IMR-90 (cell line): ENCODE measurements around the gene MAB21L3. TPM values are rescaled to one million over a fixed set of nuclear protein-coding genes. Genes with fewer than 3 reads are reported as not detected.

ENCODE experiments used
- ATAC-seq: fragments of 200-7000 bp; cut with Tn5 transposase; 2 replicates; pipeline ENCODE4 v1.9.1; 2020; ENCODE audit warnings: low read depth, mild to moderate bottlenecking, moderate library complexity
- BruUV-seq: library from RNA; stranded (reverse); fragments of 400-500 nt; replicated peaks from 2 replicates; lab custom pipeline; 2021; lab: Mats Ljungman, UMichigan
- CTCF ChIA-PET: fragments of 300-600 bp; formaldehyde crosslinking; extraction: SDS; loops from one replicate; lab custom pipeline; 2021; ENCODE audit warnings: antibody characterized with exemption; lab: Yijun Ruan, JAX
- POLR2A ChIA-PET: fragments of 300-600 bp; sonication (Branson Sonifier 250); formaldehyde crosslinking; loops from one replicate; lab custom pipeline; 2022; ENCODE audit warnings: antibody characterized with exemption; ENCODE audit not compliant: unreplicated experiment; lab: Charles Lee
- DNase-seq: peaks from one replicate; pipeline ENCODE4 v3.0.0; 2013
- H2AFZ ChIP-seq: replicated peaks from 2 replicates; pipeline ENCODE3; 2013; ENCODE audit warnings: low read length, mild to moderate bottlenecking; ENCODE audit not compliant: poor library complexity
- H2AK5ac ChIP-seq: 2 replicates; pipeline ENCODE4 v1.6.1; 2013; ENCODE audit warnings: low read depth, low read length, inconsistent platforms
- H2AK9ac ChIP-seq: replicated peaks from 2 replicates; pipeline ENCODE3; 2013; ENCODE audit warnings: mild to moderate bottlenecking, low read depth, low read length, moderate library complexity; ENCODE audit not compliant: poor library complexity
- H2BK120ac ChIP-seq: 2 replicates; pipeline ENCODE4 v1.6.1; 2013; ENCODE audit warnings: low read depth, low read length, inconsistent platforms
- H2BK15ac ChIP-seq: 3 replicates; pipeline ENCODE4 v1.6.1; 2013; ENCODE audit warnings: low read depth, low read length, inconsistent platforms
- H2BK20ac ChIP-seq: 2 replicates; pipeline ENCODE4 v1.6.1; 2013; ENCODE audit warnings: low read depth, mild to moderate bottlenecking, inconsistent platforms, low read length, moderate library complexity
- H2BK5ac ChIP-seq: 2 replicates; pipeline ENCODE4 v1.6.1; 2013; ENCODE audit warnings: mild to moderate bottlenecking, low read depth, low read length, inconsistent platforms; ENCODE audit not compliant: poor library complexity, severe bottlenecking
- H3K14ac ChIP-seq: replicated peaks from 2 replicates; pipeline ENCODE4 v1.6.1; 2013; ENCODE audit warnings: low read depth, low read length, inconsistent platforms
- H3K18ac ChIP-seq: 2 replicates; pipeline ENCODE4 v1.6.1; 2013; ENCODE audit warnings: low read depth, low read length, control low read depth
- H3K23ac ChIP-seq: 2 replicates; pipeline ENCODE4 v1.6.1; 2013; ENCODE audit warnings: low read depth, low read length, inconsistent platforms
- H3K27ac ChIP-seq: 2 replicates; pipeline ENCODE4 v1.5.1; 2013; ENCODE audit warnings: mild to moderate bottlenecking, control low read depth, low read length; ENCODE audit not compliant: insufficient read depth
- H3K27me3 ChIP-seq: 2 replicates; pipeline ENCODE4 v1.6.1; 2013; ENCODE audit warnings: low read length; ENCODE audit not compliant: control insufficient read depth, insufficient read depth
- H3K36me3 ChIP-seq: 2 replicates; pipeline ENCODE4 v1.6.1; 2013; ENCODE audit warnings: low read length, mixed read lengths; ENCODE audit not compliant: control insufficient read depth, insufficient read depth
- H3K4ac ChIP-seq: 2 replicates; pipeline ENCODE4 v1.6.1; 2013; ENCODE audit warnings: low read depth, low read length, inconsistent platforms
- H3K4me1 ChIP-seq: 2 replicates; pipeline ENCODE4 v1.6.1; 2013; ENCODE audit warnings: low read length, mixed read lengths; ENCODE audit not compliant: control insufficient read depth, insufficient read depth
- H3K4me2 ChIP-seq: 2 replicates; pipeline ENCODE4 v1.6.1; 2013; ENCODE audit warnings: low read depth, mild to moderate bottlenecking, control low read depth, low read length, moderate library complexity
- H3K4me3 ChIP-seq: 2 replicates; pipeline ENCODE4 v1.5.1; 2013; ENCODE audit warnings: low read depth, mild to moderate bottlenecking, control low read depth, low read length, moderate library complexity; ENCODE audit not compliant: insufficient read depth
- H3K56ac ChIP-seq: 2 replicates; pipeline ENCODE4 v1.6.1; 2013; ENCODE audit warnings: low read length, inconsistent platforms; ENCODE audit not compliant: insufficient read depth; ENCODE audit errors: extremely low read depth
- H3K79me1 ChIP-seq, 2 experiments: 2 replicates each; pipeline ENCODE4 v1.6.1; 2013; ENCODE audit warnings: low read length in 2 of 2, inconsistent platforms in 1 of 2, low read depth in 1 of 2
- H3K9ac ChIP-seq: 2 replicates; pipeline ENCODE4 v1.6.1; 2013; ENCODE audit warnings: low read depth, low read length, control low read depth
- H3K9me1 ChIP-seq: 2 replicates; pipeline ENCODE4 v1.6.1; 2013; ENCODE audit warnings: low read length, inconsistent platforms; ENCODE audit not compliant: insufficient read depth
- H3K9me3 ChIP-seq: 2 replicates; pipeline ENCODE4 v1.6.1; 2013; ENCODE audit warnings: low read length; ENCODE audit not compliant: control insufficient read depth, insufficient read depth
- H4K20me1 ChIP-seq: 2 replicates; pipeline ENCODE4 v1.6.1; 2013; ENCODE audit warnings: low read length, inconsistent platforms; ENCODE audit not compliant: insufficient read depth
- H4K5ac ChIP-seq: 2 replicates; pipeline ENCODE4 v1.6.1; 2013; ENCODE audit warnings: mild to moderate bottlenecking, low read depth, low read length, control low read depth
- H4K8ac ChIP-seq, 2 experiments: 2 replicates each; pipeline ENCODE4 v1.6.1; 2013; ENCODE audit warnings: low read depth in 2 of 2, low read length in 2 of 2, control low read depth in 1 of 2, inconsistent platforms in 1 of 2
- H4K91ac ChIP-seq: 2 replicates; pipeline ENCODE4 v1.6.1; 2013; ENCODE audit warnings: low read depth, low read length, inconsistent platforms; ENCODE audit not compliant: insufficient read depth
- BHLHE40 ChIP-seq: fragments of 150-350 bp; IDR thresholded peaks from 2 replicates; pipeline ENCODE4 v1.6.1; 2016; ENCODE audit warnings: mild to moderate bottlenecking, low read depth, low read length
- CEBPB ChIP-seq: IDR thresholded peaks from 2 replicates; pipeline ENCODE4 v1.6.1; 2012; ENCODE audit warnings: low read depth, low read length, improper control_type of control experiment
- CHD1 ChIP-seq: IDR thresholded peaks from 2 replicates; pipeline ENCODE4 v1.6.1; 2012; ENCODE audit warnings: low read depth, low read length, improper control_type of control experiment
- FOS ChIP-seq: fragments of 150-350 bp; IDR thresholded peaks from 2 replicates; pipeline ENCODE4 v1.6.1; 2016; ENCODE audit warnings: low read depth, low read length
- MAFK ChIP-seq: IDR thresholded peaks from 2 replicates; pipeline ENCODE4 v1.6.1; 2012; ENCODE audit warnings: low read depth, low read length, improper control_type of control experiment
- MAZ ChIP-seq: IDR thresholded peaks from 2 replicates; pipeline ENCODE4 v1.6.1; 2012; ENCODE audit warnings: low read depth, mild to moderate bottlenecking, low read length, improper control_type of control experiment, moderate library complexity, borderline replicate concordance
- MXI1 ChIP-seq: IDR thresholded peaks from 2 replicates; pipeline ENCODE4 v1.6.1; 2012; ENCODE audit warnings: low read depth, mild to moderate bottlenecking, low read length, moderate library complexity, borderline replicate concordance
- NFE2L2 ChIP-seq: fragments of 150-350 bp; IDR thresholded peaks from 2 replicates; pipeline ENCODE4 v1.6.1; 2016; ENCODE audit warnings: low read depth, mild to moderate bottlenecking, low read length
- POLR2A ChIP-seq: IDR thresholded peaks from 2 replicates; pipeline ENCODE4 v1.6.1; 2012; ENCODE audit warnings: mild to moderate bottlenecking, low read depth, low read length
- RAD21 ChIP-seq: IDR thresholded peaks from 2 replicates; pipeline ENCODE4 v1.6.1; 2012; ENCODE audit warnings: low read length, improper control_type of control experiment
- RCOR1 ChIP-seq: IDR thresholded peaks from 2 replicates; pipeline ENCODE4 v1.6.1; 2012; ENCODE audit warnings: mild to moderate bottlenecking, low read length, improper control_type of control experiment; ENCODE audit not compliant: insufficient replicate concordance
- RFX5 ChIP-seq: IDR thresholded peaks from 2 replicates; pipeline ENCODE4 v1.8.0; 2012; ENCODE audit warnings: low read depth, mild to moderate bottlenecking, low read length, moderate library complexity
- SMC3 ChIP-seq: fragments of 150-350 bp; IDR thresholded peaks from 2 replicates; pipeline ENCODE4 v1.6.1; 2016; ENCODE audit warnings: low read depth, mild to moderate bottlenecking, antibody characterized with exemption, low read length, moderate library complexity
- WGBS, 2 experiments: methylation state at CpG; one replicate each; pipeline versions ENCODE4 v1.1.5 to v1.1.7; 2013; ENCODE audit warnings: missing lambda C conversion rate in 2 of 2; ENCODE audit not compliant: insufficient read length in 1 of 2; ENCODE audit errors: extremely low coverage in 2 of 2; 5-methylcytosine and 5-hydroxymethylcytosine counted together
- dilution Hi-C: fragments of 300-500 bp; cut with HindIII; formaldehyde crosslinking; loops from one replicate; pipeline ENCODE4 v1.14.3; 2018; ENCODE audit warnings: low sequenced_read_pairs; ENCODE audit not compliant: unreplicated experiment
- in situ Hi-C: fragments of 300-500 bp; cut with MboI; formaldehyde crosslinking; loops from 3 replicates; pipeline ENCODE4 v1.14.3; 2019; ENCODE audit warnings: low sequenced_read_pairs, inconsistent platforms, mixed read lengths
- intact Hi-C: fragments of 100-400 bp; cut with micrococcal nuclease; formaldehyde crosslinking; loops from 2 replicates; pipeline ENCODE4 v1.10.0; 2022
- polyA plus RNA-seq, 3 experiments: library from polyadenylated mRNA; depleted of rRNA; stranded (reverse); fragments of >200 nt; gene quantifications; 2 replicates each; pipeline ENCODE4 v1.2.3, GENCODE V29; 2012; ENCODE audit warnings: low replicate concordance in 1 of 3
- total RNA-seq: library from RNA; depleted of rRNA; stranded (reverse); fragments of >200 nt; gene quantifications from 2 replicates; pipeline ENCODE4 v1.2.3, GENCODE V29; 2012
- TF ChIP-seq, protein P1 (sequence below): fragments of 150-350 bp; IDR thresholded peaks from 2 replicates; pipeline ENCODE4 v1.6.1; 2017; ENCODE audit warnings: mild to moderate bottlenecking, antibody characterized with exemption, low read length, low read depth
- TF ChIP-seq, protein P2 (sequence below): fragments of 150-350 bp; IDR thresholded peaks from 2 replicates; pipeline ENCODE4 v1.6.1; 2016; ENCODE audit warnings: low read depth, mild to moderate bottlenecking, low read length, moderate library complexity, borderline replicate concordance
- TF ChIP-seq, protein P3 (sequence below): conservative IDR thresholded peaks from 2 replicates; pipeline ENCODE4 v1.5.1; 2012; ENCODE audit warnings: mild to moderate bottlenecking, low read depth, low read length, improper control_type of control experiment

MAB21L3 gene
- total and polyA plus RNA-seq, 2 of the 4 experiments (the other 2 are of a cell fraction), result not detected

DNA sequence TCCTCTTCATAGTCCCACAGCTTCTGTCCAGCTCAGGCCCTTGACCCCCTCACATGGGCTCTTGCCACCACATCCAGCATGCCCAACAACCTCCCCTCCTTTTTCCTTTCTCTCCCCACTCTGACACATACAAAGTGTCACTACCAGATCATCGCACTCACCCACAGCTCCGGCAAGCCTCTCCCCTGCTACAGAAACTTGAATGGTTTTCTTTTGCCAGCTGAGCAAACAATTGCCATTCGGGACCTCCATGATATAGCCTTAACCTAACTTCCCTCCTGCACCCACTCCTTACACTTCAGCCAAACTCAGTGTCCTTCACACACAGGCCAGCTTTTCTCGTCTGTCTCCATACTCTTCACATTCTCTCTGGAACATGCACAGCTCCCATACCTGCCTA is 43.3 kb downstream of the MAB21L3 start:
- H3K9me1 ChIP-seq, result no peaks in the 10 kb centered on the region
- H3K9ac ChIP-seq, result no peak overlapping the region
- H3K27me3 ChIP-seq, result peaks cover 25% of the 10 kb centered on the region
- no peak overlapping the region for H3K23ac ChIP-seq
- H3K4me2 ChIP-seq, result no peak overlapping the region
- H3K56ac ChIP-seq, result no peak overlapping the region
- no peaks in the 10 kb centered on the region for H3K79me1 ChIP-seq
- no peak overlapping the region for H2AK5ac ChIP-seq
- no TSS peak for BruUV-seq
- H3K4ac ChIP-seq, result no peak overlapping the region
- in situ Hi-C loops (no loop called here), dilution Hi-C loops (no loop called here), intact Hi-C loops (loop anchor here (5.0 kb wide), 1 partner anchor 218 kb away; the partner anchor contains the start of gene ATP1A1)
- CTCF ChIA-PET, result interaction anchor here (1.7 to 2.2 kb wide), 2 partner anchors 331 to 345 kb away, joined by 5 to 7 read pairs; no protein-coding TSS in a partner anchor
- H4K5ac ChIP-seq, result no peak overlapping the region
- H2BK5ac ChIP-seq, result no peak overlapping the region
- no peak overlapping the region for H2BK120ac ChIP-seq
- H3K36me3 ChIP-seq, result no peaks in the 10 kb centered on the region
- H2AK9ac ChIP-seq, result no peak overlapping the region
- H2AFZ ChIP-seq, result no peak overlapping the region
- no peak overlapping the region for H3K18ac ChIP-seq
- DNase-seq (no peak), ATAC-seq (no peak)
- no peak overlapping the region for H3K4me3 ChIP-seq
- H2BK20ac ChIP-seq, result no peak overlapping the region
- no peak overlapping the region for H3K14ac ChIP-seq
- TF ChIP-seq MXI1 (no peak), FOS (no peak), RFX5 (no peak), SMC3 (no peak), BHLHE40 (no peak), NFE2L2 (no peak), MAFK (no peak), CEBPB (no peak), MAZ (no peak), RCOR1 (no peak), RAD21 (no peak), CHD1 (no peak), POLR2A (no peak)
- TF ChIP-seq, protein P1, sequence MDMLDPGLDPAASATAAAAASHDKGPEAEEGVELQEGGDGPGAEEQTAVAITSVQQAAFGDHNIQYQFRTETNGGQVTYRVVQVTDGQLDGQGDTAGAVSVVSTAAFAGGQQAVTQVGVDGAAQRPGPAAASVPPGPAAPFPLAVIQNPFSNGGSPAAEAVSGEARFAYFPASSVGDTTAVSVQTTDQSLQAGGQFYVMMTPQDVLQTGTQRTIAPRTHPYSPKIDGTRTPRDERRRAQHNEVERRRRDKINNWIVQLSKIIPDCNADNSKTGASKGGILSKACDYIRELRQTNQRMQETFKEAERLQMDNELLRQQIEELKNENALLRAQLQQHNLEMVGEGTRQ, result no peak
- TF ChIP-seq, protein P2, sequence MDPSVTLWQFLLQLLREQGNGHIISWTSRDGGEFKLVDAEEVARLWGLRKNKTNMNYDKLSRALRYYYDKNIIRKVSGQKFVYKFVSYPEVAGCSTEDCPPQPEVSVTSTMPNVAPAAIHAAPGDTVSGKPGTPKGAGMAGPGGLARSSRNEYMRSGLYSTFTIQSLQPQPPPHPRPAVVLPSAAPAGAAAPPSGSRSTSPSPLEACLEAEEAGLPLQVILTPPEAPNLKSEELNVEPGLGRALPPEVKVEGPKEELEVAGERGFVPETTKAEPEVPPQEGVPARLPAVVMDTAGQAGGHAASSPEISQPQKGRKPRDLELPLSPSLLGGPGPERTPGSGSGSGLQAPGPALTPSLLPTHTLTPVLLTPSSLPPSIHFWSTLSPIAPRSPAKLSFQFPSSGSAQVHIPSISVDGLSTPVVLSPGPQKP, result no peak
- TF ChIP-seq, protein P3, sequence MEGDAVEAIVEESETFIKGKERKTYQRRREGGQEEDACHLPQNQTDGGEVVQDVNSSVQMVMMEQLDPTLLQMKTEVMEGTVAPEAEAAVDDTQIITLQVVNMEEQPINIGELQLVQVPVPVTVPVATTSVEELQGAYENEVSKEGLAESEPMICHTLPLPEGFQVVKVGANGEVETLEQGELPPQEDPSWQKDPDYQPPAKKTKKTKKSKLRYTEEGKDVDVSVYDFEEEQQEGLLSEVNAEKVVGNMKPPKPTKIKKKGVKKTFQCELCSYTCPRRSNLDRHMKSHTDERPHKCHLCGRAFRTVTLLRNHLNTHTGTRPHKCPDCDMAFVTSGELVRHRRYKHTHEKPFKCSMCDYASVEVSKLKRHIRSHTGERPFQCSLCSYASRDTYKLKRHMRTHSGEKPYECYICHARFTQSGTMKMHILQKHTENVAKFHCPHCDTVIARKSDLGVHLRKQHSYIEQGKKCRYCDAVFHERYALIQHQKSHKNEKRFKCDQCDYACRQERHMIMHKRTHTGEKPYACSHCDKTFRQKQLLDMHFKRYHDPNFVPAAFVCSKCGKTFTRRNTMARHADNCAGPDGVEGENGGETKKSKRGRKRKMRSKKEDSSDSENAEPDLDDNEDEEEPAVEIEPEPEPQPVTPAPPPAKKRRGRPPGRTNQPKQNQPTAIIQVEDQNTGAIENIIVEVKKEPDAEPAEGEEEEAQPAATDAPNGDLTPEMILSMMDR, result no peak
- H4K91ac ChIP-seq, result no peak overlapping the region
- no peaks in the 10 kb centered on the region for H3K9me3 ChIP-seq
- H3K27ac ChIP-seq, result no peak overlapping the region
- POLR2A ChIA-PET, result no interaction called here
- 78% methylated on average over 4 of the region's 4 CpGs; no CpG with 5 or more reads in 1 of the 2 experiments for WGBS, 2 experiments
- no peaks in the 10 kb centered on the region for H3K4me1 ChIP-seq
- no peaks in the 10 kb centered on the region for H4K20me1 ChIP-seq
- no peak overlapping the region for H4K8ac ChIP-seq
- no peak overlapping the region for H2BK15ac ChIP-seq
